Right lobe of liver (tissue), 4 donors: Measurements from ENCODE around the gene KCND2.

Experiments used
- CTCF ChIP-seq, 4 donors: fragments of 200-600 bp in 3 of 4; fragments of 450-650 bp in 1 of 4; IDR thresholded peaks; one replicate each; pipeline versions ENCODE4 v1.5.1 to v1.8.0; 2016 to 2022; ENCODE audit warnings: antibody characterized with exemption in 4 of 4, mild to moderate bottlenecking in 2 of 4
- POLR2A ChIP-seq: fragments of 450-650 bp; IDR thresholded peaks from one replicate; pipeline ENCODE4 v1.6.1; 2017; ENCODE audit warnings: antibody characterized with exemption, mild to moderate bottlenecking
- donor health status: DM: no; HTN: no; CAD: no.
- donor health status: DM: no; HTN: no; CAD: no.
- donor health status: DM: no; HTN: yes; CAD: no.

GRCh38 chr7:120743128-120743527 is 470.2 kb downstream of the KCND2 start:
- no peak for TF ChIP-seq POLR2A
- no peak for TF ChIP-seq CTCF (IDR thresholded peaks at IDR 0.05)
